ENCODE data around the gene LTBP2.

The LTBP2 gene

DNA sequence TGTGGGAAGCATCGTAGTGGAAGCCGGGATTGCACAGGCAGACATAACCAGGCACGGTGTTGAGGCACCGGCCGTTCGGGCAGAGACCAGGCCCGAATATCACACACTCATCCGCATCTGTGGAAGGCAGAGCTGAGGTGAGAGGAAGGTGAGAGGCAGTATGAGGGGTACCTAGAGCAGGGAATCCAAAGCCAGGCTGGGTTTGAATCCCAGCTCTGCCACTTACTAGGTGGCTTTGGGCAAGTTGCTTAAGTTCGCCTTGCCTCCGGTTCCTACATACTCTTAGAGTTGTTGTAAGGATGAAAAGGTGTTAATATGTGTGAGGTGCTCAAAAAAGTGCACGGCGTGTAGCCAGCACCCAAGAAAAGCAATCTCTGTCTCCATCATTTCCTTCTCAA lies 108.1 kb downstream of the LTBP2 start:
- DNase-seq, result no peak

DNA sequence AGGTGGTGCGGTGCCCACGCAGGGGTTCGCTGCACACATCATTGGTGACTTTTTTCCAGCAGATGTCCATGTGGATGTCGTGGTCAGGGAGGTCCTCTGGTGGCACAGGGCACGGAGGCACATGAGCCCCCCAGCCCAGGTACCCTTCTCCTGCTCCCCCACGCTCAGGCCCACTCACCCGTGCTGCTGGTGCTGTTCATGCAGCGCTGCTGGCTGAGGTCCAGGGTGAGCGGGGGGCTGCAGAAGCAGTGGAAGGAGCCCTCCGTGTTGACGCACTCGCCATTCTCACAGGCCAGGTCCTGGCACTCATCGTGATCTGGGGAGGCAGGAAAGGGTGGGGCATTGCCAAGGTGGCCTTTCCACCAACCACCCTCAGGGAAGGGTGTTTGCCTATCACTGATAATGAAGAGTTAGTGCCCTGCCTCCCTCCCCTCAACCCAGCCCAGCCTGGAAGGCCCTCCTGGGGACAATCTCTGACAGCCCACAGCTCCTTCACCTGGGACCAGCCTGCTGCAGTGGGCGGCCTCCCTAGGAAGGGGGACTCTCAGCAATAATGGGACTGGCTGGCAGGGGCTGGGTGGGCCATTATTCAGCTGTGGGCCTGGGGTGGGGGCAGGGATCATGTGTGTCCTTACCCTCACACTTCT lies 108.6 kb downstream of the LTBP2 start:
- no peak for DNase-seq

DNA sequence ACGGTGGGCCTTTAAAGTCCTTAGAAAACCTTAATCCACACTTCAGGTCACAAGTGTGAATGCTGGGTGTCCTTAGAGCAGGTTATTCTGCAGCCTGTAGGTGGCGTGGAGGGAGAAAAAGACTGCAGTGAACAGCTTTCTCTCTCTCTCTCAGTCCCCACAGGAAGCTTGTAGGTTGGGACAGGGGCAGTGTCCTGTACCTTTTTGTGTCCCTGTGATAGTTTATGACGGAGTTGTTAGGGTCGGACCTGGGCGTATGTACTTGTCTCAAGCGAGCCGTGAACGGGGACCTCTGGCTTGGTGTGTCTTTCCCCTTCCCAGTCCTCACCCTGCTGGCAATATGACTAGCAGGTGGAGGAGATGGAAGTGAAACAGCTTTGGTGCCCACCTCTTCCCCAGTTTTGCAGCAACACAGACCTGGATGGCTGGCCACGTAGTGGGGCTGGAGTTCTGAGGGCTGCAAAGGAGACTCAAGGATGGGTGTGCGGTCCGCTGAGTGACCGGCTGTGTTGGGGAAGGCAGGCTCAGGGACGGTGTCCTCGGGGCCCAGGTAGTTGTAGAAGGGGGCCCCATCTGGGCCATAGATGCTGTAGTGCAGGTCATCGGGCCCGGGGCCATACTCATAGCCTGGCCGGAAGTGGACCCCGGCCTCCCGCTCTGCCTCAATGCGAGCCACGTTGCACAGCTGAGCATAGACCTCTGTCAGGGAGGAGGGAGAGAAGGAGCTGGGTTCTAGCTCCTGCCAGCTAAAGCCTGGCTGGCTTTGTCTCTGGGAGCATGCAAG lies 109.6 kb downstream of the LTBP2 start:
- peak; percentile 37 to 43 (median 37) for DNase-seq

DNA sequence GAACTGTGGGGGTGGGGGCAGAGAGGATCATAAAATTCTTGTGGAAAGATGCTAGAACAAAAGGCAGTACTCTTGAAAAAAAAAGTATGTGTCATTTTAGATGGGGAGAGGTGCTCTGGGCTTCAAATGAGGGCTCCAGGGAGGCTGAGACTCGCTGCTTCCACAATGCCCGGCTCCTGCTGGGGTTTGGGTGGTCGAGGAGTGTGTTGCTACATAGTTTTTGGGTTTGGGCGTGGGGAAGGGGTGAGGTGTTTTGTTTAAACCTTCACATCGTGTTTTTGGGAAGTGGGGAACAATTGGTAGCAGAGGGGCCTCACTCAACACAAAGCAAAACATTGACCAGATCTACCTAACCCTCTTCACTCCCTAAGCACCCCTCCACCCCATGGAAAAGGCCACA lies 110.3 kb downstream of the LTBP2 start:
- DNase-seq, result no peak

DNA sequence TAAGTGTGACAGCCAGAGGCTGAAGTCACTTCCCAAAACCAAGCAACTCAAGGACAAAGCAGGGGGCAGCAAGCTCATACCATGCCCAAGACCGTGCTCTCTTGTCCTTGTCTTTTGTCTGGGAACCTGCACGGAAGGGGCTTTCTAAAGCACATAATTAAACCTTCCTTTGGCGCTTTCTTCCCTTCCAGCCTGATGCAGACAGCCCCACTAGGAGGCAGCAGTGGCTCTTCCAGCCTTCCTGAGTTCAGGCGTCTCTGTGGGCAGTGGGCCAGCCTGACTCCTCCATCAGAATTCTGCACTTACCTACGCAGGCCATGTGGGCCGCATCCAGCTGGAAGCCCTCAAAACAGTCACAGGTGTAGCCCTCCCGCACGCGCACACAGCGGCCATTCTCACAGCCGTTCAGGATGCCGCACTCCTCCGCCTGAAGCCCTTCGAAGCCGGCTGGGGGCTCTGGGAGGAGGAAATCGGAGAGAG lies 110.9 kb downstream of the LTBP2 start:
- DNase-seq, result peak; percentile 33 to 42 (median 38)

DNA sequence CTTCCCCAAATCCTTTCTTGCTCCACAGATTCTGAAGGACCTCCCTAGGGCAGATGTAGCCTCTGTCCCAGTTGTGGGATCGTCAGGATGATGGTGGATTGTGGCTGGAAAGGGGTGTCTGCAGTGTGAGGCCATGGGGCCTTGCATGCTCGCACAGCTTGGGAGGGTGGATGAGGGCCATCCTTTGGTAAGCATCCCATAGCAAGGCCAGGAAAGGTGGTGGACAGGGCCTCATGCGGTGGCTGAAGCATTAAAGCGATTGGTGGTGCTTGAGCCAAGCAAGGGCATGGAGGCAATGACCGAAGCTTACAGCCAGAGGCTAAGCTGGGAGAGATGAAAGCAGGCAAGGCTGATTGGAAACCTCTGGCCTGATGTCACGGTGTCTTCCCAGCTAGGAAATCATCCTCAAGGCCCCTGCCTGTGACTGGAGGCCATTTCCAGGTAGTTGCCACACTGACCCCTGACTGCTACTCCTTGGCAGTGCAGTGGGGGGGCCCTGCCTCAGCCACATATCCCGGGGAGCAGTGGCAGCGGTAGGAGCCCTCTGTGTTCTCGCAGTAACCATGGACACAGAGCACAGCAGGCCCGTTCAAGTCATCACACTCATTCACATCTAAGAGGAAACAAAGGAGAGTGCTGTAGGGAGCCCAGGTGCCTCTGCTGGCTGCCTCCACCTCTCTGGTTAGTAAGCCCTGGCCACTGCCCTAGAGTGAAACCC lies 111.5 kb downstream of the LTBP2 start:
- no peak for DNase-seq

- DNase-seq, result no peak
These were observed 116.7 kb downstream of the LTBP2 start for GRCh38 chr14:74495356-74495755.

DNA sequence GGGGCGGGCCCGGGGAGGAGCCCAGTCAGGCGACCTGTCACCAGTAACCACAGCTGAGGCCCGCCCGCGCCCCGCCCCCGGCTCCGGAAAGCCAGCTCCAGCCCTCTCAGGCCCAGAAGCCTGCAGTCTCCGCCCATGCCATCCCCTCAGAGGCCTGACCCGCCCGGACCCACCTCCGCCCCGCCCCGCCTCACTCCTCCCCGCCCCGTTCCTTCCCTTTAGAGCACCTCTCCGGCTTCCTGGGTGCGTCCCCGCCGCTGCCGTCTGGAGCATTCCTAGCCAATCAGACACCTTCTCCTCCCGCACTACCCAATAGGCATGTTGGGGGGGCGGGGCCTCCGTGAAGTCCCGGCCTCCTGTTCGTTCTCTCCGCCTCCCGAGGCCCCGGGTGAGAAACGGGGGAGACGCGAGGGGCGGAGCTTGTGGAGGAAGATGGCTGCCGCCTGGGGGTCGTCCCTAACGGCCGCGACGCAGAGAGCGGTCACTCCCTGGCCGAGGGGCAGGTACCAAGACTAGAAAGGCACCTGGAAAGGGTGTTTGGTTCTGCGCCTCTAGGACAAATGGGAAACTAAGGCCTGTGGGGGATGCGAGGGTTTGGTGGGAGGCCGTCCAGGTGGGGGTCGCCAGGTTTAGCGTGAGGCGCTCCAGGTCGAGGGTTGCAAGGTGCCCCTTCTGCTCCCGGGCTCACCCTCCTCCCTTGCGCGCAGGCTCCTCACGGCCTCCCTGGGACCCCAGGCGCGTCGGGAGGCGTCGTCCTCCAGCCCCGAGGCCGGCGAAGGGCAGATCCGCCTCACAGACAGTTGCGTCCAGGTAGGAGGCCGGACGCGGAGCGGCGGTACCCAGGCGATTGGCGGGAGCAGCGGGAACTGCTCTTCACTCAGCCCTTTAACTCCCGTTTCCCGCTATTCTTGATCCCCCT lies 118.4 kb downstream of the LTBP2 start, which contains the start of gene ISCA2:
TSS of gene ISCA2 (plus strand) at position 423 of the 919 bp plus-strand sequence. CDS start at position 433, 10 bp downstream.
- DNase-seq, result peak; percentile 99 to 100 (median 99)

- peak in 1 of 3 donors; percentile 72 for DNase-seq
These were observed 119.2 kb downstream of the LTBP2 start, which contains the start of gene NPC2 for GRCh38 chr14:74492776-74493342. TSS of gene NPC2 (minus strand) at chr14:74493305. CDS start at chr14:74493274, 31 bp downstream.

DNA sequence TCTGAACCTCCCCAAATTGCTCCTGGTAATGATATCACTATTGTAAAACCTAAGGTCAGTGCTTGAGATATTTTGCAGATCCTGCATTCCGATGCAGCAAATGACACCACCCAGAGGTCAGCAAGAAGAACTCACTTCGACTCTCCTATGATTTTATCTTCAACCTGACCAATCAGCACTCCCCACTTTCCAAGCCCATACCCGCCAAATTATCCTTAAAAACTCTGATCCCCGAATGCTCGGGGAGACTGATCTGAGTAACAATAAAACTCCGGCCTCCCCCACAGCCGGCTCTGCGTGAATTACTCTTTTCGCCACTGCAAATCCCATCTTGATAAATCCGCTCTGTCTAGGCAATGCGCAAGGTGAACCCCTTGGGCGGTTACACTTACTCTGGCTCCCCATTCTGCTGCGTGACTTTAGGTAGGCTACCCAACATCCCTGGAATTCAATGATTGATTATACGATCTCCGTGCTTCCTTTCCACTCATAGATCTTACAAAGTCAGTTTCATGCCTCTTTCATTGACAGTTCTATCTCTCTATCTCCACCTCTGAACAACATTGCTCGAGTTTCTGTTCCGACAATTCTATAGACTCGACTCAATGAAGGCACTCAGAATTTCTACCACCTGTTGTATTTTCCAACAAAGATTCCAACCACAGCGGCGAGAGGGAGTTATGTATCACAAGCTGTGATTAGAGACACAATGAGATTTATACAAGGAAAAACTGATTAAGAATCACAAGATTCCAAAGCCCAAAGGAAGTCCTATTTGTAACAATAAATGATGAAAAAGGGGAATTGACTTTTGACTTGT lies 119.9 kb downstream of the LTBP2 start:
- DNase-seq, result peak; percentile 60 to 86 (median 85)

- peak; percentile 16 to 40 (median 34) for DNase-seq
These were observed 121.6 kb downstream of the LTBP2 start for GRCh38 chr14:74490486-74490885.

- peak; percentile 80 to 95 (median 91) for DNase-seq
These were observed 123.1 kb downstream of the LTBP2 start for GRCh38 chr14:74488786-74489397.

- DNase-seq, result no peak
These were observed 125.9 kb downstream of the LTBP2 start for GRCh38 chr14:74486164-74486563.

DNA sequence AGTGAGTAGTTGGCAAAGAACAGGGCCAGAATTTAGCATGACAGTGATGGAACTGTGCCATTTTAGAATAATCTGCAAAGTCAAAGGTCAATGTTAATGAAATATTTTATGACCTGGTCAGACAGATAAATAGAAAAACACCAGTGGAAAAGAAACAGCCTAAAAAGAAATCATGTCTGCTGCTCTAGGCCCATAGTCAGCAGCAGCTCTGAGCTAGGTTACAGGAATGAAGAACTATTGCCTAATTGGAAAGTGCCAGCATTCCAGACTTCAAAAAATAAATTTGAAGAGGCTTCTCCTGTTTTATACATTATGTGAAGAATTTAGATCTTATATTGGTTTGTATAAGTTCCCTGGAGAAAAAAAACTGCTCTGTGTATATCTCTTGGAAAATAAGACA lies 128.7 kb downstream of the LTBP2 start:
- DNase-seq, result no peak

DNA sequence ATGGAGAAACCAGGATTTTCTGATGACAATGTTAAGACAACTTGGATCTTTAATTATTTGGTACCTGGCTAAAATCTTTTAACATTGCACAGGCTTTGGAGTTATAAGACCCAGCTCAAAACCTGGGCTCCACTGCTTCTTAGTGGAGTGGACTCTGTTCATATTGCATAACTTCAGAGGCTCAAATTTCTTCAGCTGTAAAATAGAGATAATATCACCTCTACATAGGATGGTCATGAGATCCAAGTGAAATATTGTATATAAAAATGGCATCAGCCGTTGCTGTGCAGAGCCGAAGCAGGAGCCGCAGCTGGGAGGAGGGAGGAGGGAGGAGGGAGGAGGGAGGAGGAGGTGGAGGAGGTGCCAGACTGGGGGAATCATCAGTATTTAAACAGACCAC lies 129.5 kb downstream of the LTBP2 start:
- DNase-seq, result no peak

DNA sequence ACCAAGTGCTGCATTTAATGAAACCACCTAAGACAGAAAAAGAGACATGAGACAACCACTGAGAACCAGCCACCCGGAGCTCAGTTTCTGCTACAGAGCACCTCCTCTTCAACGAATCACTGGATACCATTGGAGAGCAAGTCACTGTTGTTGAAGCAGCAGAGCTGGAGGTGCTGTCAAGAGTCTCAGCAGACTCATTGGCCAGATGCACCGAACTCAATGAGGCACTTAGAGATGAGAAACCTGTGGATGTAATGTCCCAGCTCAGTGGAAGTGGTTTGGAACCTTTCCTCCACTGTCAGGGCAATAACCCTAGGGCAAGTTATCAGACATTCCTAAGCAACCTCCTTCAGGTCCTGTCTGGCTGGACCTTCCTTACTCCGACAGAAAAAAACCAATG lies 132.0 kb downstream of the LTBP2 start:
- DNase-seq, result no peak

- DNase-seq, result peak in 2 of 3 donors; percentile 17 to 32
These were observed 132.9 kb downstream of the LTBP2 start for GRCh38 chr14:74478996-74479635.

- no peak for DNase-seq
These were observed 135.4 kb downstream of the LTBP2 start for GRCh38 chr14:74476607-74477006.

- no peak for DNase-seq
These were observed 135.9 kb downstream of the LTBP2 start for GRCh38 chr14:74476107-74476506.

GRCh38 chr14:74475678-74476077 lies 136.4 kb downstream of the LTBP2 start:
- DNase-seq, result peak; percentile 41 to 59 (median 57)
